GM12874 (cell line): ENCODE measurements around the gene COTL1.

Source experiments
- TF ChIP-seq, protein P1 (sequence below): IDR thresholded peaks from 2 replicates; pipeline ENCODE4 v1.5.1; 2011; ENCODE audit warnings: low read depth, mild to moderate bottlenecking, control low read depth, low read length, moderate library complexity; ENCODE audit not compliant: insufficient read depth

The COTL1 gene

DNA sequence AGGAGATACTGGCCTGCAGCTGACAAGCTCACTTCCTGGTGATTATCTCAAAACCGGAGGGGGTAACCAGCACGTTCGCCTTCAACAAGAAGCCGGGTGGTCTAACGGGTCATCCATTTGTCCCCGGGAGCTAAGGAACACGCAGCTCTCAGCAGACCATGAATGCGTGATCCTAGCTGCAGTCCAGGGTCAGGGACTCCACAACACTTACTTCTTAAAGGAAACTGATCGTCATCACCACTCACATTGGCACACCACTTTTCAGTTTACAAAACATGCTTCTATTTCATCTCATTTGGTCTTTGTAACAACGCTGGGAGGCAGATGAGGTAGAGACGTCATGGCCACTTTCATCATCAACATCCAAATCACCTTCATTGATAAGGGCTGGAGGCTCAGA lies 25.2 kb downstream of the COTL1 start:
- TF ChIP-seq, protein P1, sequence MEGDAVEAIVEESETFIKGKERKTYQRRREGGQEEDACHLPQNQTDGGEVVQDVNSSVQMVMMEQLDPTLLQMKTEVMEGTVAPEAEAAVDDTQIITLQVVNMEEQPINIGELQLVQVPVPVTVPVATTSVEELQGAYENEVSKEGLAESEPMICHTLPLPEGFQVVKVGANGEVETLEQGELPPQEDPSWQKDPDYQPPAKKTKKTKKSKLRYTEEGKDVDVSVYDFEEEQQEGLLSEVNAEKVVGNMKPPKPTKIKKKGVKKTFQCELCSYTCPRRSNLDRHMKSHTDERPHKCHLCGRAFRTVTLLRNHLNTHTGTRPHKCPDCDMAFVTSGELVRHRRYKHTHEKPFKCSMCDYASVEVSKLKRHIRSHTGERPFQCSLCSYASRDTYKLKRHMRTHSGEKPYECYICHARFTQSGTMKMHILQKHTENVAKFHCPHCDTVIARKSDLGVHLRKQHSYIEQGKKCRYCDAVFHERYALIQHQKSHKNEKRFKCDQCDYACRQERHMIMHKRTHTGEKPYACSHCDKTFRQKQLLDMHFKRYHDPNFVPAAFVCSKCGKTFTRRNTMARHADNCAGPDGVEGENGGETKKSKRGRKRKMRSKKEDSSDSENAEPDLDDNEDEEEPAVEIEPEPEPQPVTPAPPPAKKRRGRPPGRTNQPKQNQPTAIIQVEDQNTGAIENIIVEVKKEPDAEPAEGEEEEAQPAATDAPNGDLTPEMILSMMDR = no peak

DNA sequence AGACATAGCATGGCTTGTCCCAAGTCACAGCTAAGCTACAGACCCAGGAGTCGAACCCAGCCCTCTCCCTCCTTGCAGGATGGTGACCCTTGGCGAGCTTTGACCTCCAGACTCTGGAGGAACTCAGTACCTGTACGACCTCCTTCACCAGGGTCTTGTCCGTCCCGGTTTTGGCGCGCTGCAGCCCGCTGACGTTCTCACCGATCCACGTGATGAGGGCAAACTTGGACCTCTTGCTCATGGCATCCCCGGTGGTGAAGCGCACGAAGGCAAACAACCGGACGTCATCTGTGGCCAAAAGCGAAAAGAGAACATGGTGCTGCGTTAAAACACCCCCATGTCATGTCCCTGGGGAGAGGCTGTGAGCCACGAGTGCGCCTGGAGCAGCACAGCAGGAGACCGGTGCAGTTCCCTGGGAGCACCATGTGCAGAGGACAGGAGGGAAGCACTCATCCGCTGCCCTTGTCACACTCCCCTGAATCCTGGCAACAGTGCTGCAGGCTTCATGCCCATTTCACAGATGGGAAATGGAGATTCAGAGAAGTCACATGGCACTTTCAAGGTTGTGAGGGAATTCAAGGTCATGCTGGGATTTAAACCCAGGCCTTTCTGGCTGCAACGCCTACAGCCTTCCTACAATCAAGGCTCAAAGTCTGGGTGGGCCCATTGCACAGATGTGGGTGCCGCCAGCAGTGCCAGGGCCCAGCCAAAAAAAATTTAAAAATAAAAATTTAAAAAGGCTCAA lies 27.7 kb downstream of the COTL1 start:
- TF ChIP-seq, protein P1 = no peak

DNA sequence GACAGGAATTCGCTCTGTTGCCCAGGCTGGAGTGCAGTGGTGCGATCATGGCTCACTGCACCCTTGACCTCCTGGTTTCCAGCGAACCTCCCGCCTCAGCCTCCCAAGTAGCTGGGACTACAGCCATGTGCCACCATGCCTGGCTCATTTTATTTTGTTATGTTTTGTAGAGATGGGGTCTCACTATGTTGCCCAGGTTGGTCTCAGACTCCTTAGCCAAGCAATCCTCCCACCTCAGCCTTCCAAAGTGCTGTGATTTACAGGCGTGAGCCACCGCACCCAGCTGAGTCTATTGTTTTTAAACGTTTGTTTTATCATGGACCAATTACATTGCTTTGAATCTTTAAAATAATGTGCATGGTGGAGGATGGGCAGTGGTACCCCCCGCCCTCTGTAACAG lies 28.9 kb downstream of the COTL1 start:
- TF ChIP-seq, protein P1 = no peak

DNA sequence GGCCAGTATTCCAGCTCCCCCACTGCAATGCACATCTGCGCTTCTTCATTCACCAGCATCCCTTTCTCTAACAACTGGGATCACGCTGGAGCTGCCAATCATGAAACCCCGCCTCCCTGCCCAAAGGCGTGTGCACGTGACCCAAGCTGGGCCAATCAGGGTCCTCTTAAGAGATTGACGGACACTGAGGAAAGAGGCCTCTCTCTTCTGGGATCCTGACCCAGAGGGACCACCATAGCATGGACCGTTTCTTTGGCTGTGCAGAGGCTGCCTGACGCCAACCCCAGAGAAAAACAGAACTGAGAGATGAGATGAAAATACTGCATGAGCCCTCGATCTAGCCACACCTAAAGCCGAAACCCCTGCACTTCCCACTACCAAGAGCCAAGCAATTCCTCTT lies 32.0 kb downstream of the COTL1 start:
- TF ChIP-seq, protein P1 = no peak

DNA sequence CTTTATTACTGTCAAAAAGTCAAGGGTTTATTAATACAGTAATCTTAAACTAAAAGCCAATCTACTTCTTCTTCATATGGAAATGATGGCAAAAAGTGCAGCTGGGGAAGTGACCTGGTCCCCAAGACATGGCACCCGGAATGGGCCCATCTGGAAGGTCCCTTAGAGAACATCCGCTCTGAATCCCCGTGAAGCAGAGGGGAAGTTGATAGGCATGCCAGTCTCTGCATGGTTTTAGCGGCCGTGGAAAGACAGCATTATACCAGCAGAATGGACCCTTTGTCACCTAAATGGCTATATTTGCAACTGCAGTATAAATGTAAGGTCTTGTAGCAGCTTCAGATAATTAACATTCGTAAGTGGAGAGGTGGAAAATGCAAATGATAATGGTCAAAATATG lies 32.4 kb downstream of the COTL1 start:
- TF ChIP-seq, protein P1 = no peak

DNA sequence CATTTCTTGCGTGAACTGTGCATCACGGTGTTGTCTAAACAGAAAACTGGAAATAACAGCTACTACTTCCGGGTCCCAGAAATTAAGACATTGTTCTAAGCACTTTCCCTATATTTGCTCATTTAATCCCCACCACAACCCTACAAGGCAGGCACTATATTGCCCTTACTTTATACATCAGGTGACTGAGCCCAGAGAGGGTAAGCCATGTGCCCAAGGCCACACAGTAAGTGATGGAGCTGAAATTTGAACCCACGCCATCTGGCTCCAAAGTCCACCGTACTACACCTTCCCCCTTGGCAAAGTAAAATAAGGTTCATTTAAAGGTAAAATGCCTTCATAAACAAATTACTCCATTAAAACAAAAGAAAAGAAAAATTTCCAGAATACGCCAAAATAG lies 33.2 kb downstream of the COTL1 start:
- TF ChIP-seq, protein P1 = no peak

DNA sequence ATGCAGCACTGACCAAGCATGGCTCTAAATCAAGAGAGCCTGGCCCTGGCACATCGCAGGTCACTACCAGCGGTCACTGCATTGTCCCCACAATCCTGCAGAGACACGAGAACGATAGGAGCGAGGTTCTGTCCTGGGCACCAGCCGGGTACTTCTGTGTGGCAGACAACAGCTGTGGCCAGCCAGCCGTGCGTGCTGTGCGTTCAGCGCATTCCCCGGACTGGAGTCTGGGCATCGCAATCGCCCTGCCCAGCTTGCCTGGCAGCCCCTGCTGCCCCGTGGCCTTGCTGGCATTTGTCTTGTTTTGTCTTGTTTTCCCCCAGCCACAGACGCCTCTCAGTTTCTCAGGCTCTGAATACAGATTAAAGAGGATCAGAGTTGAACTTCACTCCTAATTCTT lies 33.9 kb downstream of the COTL1 start:
- TF ChIP-seq, protein P1 = no peak
